D721Med (cell line): Measurements from ENCODE around the gene CAPN8.

ENCODE experiments used
- DNase-seq: peaks from one replicate; pipeline ENCODE4 v3.0.0; 2011; ENCODE audit warnings: low spot score; ENCODE audit not compliant: insufficient read length
- FAIRE-seq: peaks from 2 replicates; lab custom pipeline; 2011; peaks lifted over from hg19 to GRCh38; lab: Jason Lieb, UNC
- CTCF ChIP-seq: IDR thresholded peaks from 2 replicates; pipeline ENCODE4 v1.5.1; 2012; ENCODE audit warnings: mild to moderate bottlenecking, control low read depth; ENCODE audit not compliant: insufficient read depth; ENCODE audit errors: missing control alignments

Gene CAPN8

GRCh38 chr1:223540485-223541106 lies 124.9 kb downstream of the CAPN8 start:
- FAIRE-seq, result no peak
- no peak for TF ChIP-seq CTCF
- DNase-seq, result no peak

GRCh38 chr1:223539750-223540149 lies 125.8 kb downstream of the CAPN8 start:
- no peak for TF ChIP-seq CTCF
- no peak for FAIRE-seq

GRCh38 chr1:223538981-223539380 lies 126.5 kb downstream of the CAPN8 start:
- DNase-seq (no peak), FAIRE-seq (no peak)
- no peak for TF ChIP-seq CTCF

More at GRCh38 chr1:223539750-223540149, 125.8 kb downstream of the CAPN8 start:
- no peak for DNase-seq

- peak; percentile 12 for TF ChIP-seq CTCF
- no peak for DNase-seq
- no peak for FAIRE-seq
Measured at GRCh38 chr1:223535319-223535718, 130.2 kb downstream of the CAPN8 start.

GRCh38 chr1:223534677-223535076 lies 130.8 kb downstream of the CAPN8 start:
- FAIRE-seq, result no peak
- no peak for DNase-seq
- no peak for TF ChIP-seq CTCF

GRCh38 chr1:223533708-223534107 lies 131.8 kb downstream of the CAPN8 start:
- FAIRE-seq, result no peak
- no peak for DNase-seq
- no peak for TF ChIP-seq CTCF

GRCh38 chr1:223531742-223532341 lies 133.7 kb downstream of the CAPN8 start:
- FAIRE-seq, result no peak
- TF ChIP-seq CTCF, result peak; percentile 88

More at GRCh38 chr1:223531742-223532341, 133.7 kb downstream of the CAPN8 start:
- no peak for DNase-seq
